Measurements from ENCODE around the gene FAAP24.
A peak's percentile ranks its signal among the peaks of the same experiment; 100 is the strongest.

Gene FAAP24, protein sequence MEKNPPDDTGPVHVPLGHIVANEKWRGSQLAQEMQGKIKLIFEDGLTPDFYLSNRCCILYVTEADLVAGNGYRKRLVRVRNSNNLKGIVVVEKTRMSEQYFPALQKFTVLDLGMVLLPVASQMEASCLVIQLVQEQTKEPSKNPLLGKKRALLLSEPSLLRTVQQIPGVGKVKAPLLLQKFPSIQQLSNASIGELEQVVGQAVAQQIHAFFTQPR

GRCh38 chr19:32971715-32972540 is at the start of gene FAAP24, which contains the start of gene CEP89:
FAAP24 (plus strand) TSS chr19:32972242; CDS start chr19:32973197, 955 bp downstream.
CEP89 (minus strand) TSS chr19:32971958; CDS start chr19:32971874, 84 bp downstream.
- peak within 1 kb of the TSS; percentile 83 for H3K27ac ChIP-seq (ENCODE audit: extremely low read depth, low read depth, low read length)
- peaks cover 14% of the 10 kb centered on the region for H3K4me1 ChIP-seq (ENCODE audit: control insufficient read depth, insufficient read depth, low read length)
- ChIA-PET POLR2A (interaction anchor here (0.6 to 2.1 kb wide), 23 partner anchors 9 to 390 kb away, joined by 3 to 14 read pairs (median 3); partner anchors contain the start of genes ANKRD27, CEBPA, GPATCH1 and NUDT19), CTCF (interaction anchor here (0.7 to 13.3 kb wide), 8 partner anchors 9 to 295 kb away, joined by 3 to 335 read pairs (median 4); no protein-coding TSS in a partner anchor)
- peaks cover 36 to 50% of the 10 kb centered on the region in 2 experiments for H3K36me3 ChIP-seq (ENCODE audit: control insufficient read depth in 2 of 2, insufficient read depth in 1 of 2, low read length in 2 of 2)
- H3K9me3 ChIP-seq (ENCODE audit: control insufficient read depth, insufficient read depth, low read depth, low read length), result no peaks in the 10 kb centered on the region
- H3K4me3 ChIP-seq (ENCODE audit: low read depth, low read length), result peak within 1 kb of the TSS; percentile 64
- TF ChIP-seq ZNF610 (tag by site-specific recombination; IDR thresholded peaks at IDR 0.05; ENCODE audit: borderline replicate concordance) (peak; percentile 54; the same call in 1 of the 2 replicates), ZNF169 (tag by site-specific recombination; IDR thresholded peaks at IDR 0.05) (no peak), SP3 (tag by site-specific recombination; IDR thresholded peaks at IDR 0.05) (peak; percentile 99), ZNF394 (tag by site-specific recombination; IDR thresholded peaks at IDR 0.05; ENCODE audit: borderline replicate concordance) (no peak; the same call in 1 of the 2 replicates), ZNF335 (tag by site-specific recombination; conservative IDR thresholded peaks at IDR 0.05) (peak; percentile 85), ZBTB21 (tag by site-specific recombination; IDR thresholded peaks at IDR 0.05) (peak; percentile 38; the same call in 1 of the 2 replicates), ZNF2 (tag by site-specific recombination; IDR thresholded peaks at IDR 0.05) (peak; percentile 95), KLF17 (tag by site-specific recombination; IDR thresholded peaks at IDR 0.05) (peak; percentile 96), ZNF112 (tag by site-specific recombination; IDR thresholded peaks at IDR 0.05) (no peak), ZNF48 (tag by site-specific recombination; IDR thresholded peaks at IDR 0.05) (no peak), ZNF660 (tag by site-specific recombination; IDR thresholded peaks at IDR 0.05) (peak; percentile 91), ZNF529 (tag by site-specific recombination; IDR thresholded peaks at IDR 0.05; ENCODE audit: insufficient replicate concordance) (no peak), ZNF791 (tag by site-specific recombination; IDR thresholded peaks at IDR 0.05) (no peak), ZNF701 (tag by site-specific recombination; IDR thresholded peaks at IDR 0.05) (no peak), KLF7 (tag by site-specific recombination; IDR thresholded peaks at IDR 0.05; ENCODE audit: borderline replicate concordance) (peak; percentile 89), ZIC2 (tag by site-specific recombination; IDR thresholded peaks at IDR 0.05) (peak; percentile 82), ZNF174 (tag by site-specific recombination; IDR thresholded peaks at IDR 0.05) (no peak)
- TF ChIP-seq, protein P1, sequence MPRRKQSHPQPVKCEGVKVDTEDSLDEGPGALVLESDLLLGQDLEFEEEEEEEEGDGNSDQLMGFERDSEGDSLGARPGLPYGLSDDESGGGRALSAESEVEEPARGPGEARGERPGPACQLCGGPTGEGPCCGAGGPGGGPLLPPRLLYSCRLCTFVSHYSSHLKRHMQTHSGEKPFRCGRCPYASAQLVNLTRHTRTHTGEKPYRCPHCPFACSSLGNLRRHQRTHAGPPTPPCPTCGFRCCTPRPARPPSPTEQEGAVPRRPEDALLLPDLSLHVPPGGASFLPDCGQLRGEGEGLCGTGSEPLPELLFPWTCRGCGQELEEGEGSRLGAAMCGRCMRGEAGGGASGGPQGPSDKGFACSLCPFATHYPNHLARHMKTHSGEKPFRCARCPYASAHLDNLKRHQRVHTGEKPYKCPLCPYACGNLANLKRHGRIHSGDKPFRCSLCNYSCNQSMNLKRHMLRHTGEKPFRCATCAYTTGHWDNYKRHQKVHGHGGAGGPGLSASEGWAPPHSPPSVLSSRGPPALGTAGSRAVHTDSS (tag by site-specific recombination; IDR thresholded peaks at IDR 0.05), result no peak
- TF ChIP-seq, protein P2, sequence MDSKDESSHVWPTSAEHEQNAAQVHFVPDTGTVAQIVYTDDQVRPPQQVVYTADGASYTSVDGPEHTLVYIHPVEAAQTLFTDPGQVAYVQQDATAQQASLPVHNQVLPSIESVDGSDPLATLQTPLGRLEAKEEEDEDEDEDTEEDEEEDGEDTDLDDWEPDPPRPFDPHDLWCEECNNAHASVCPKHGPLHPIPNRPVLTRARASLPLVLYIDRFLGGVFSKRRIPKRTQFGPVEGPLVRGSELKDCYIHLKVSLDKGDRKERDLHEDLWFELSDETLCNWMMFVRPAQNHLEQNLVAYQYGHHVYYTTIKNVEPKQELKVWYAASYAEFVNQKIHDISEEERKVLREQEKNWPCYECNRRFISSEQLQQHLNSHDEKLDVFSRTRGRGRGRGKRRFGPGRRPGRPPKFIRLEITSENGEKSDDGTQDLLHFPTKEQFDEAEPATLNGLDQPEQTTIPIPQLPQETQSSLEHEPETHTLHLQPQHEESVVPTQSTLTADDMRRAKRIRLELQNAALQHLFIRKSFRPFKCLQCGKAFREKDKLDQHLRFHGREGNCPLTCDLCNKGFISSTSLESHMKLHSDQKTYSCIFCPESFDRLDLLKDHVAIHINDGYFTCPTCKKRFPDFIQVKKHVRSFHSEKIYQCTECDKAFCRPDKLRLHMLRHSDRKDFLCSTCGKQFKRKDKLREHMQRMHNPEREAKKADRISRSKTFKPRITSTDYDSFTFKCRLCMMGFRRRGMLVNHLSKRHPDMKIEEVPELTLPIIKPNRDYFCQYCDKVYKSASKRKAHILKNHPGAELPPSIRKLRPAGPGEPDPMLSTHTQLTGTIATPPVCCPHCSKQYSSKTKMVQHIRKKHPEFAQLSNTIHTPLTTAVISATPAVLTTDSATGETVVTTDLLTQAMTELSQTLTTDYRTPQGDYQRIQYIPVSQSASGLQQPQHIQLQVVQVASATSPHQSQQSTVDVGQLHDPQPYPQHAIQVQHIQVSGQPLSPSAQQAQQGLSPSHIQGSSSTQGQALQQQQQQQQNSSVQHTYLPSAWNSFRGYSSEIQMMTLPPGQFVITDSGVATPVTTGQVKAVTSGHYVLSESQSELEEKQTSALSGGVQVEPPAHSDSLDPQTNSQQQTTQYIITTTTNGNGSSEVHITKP (tag by site-specific recombination; IDR thresholded peaks at IDR 0.05), result peak; percentile 44
- TF ChIP-seq, protein P3, sequence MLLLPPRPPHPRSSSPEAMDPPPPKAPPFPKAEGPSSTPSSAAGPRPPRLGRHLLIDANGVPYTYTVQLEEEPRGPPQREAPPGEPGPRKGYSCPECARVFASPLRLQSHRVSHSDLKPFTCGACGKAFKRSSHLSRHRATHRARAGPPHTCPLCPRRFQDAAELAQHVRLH (tag by site-specific recombination; IDR thresholded peaks at IDR 0.05), result peak; percentile 95
- TF ChIP-seq, protein P4, sequence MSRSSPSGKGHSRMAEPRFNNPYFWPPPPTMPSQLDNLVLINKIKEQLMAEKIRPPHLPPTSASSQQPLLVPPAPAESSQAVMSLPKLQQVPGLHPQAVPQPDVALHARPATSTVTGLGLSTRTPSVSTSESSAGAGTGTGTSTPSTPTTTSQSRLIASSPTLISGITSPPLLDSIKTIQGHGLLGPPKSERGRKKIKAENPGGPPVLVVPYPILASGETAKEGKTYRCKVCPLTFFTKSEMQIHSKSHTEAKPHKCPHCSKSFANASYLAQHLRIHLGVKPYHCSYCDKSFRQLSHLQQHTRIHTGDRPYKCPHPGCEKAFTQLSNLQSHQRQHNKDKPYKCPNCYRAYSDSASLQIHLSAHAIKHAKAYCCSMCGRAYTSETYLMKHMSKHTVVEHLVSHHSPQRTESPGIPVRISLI (tag by site-specific recombination; IDR thresholded peaks at IDR 0.05), result no peak
- TF ChIP-seq, protein P5, sequence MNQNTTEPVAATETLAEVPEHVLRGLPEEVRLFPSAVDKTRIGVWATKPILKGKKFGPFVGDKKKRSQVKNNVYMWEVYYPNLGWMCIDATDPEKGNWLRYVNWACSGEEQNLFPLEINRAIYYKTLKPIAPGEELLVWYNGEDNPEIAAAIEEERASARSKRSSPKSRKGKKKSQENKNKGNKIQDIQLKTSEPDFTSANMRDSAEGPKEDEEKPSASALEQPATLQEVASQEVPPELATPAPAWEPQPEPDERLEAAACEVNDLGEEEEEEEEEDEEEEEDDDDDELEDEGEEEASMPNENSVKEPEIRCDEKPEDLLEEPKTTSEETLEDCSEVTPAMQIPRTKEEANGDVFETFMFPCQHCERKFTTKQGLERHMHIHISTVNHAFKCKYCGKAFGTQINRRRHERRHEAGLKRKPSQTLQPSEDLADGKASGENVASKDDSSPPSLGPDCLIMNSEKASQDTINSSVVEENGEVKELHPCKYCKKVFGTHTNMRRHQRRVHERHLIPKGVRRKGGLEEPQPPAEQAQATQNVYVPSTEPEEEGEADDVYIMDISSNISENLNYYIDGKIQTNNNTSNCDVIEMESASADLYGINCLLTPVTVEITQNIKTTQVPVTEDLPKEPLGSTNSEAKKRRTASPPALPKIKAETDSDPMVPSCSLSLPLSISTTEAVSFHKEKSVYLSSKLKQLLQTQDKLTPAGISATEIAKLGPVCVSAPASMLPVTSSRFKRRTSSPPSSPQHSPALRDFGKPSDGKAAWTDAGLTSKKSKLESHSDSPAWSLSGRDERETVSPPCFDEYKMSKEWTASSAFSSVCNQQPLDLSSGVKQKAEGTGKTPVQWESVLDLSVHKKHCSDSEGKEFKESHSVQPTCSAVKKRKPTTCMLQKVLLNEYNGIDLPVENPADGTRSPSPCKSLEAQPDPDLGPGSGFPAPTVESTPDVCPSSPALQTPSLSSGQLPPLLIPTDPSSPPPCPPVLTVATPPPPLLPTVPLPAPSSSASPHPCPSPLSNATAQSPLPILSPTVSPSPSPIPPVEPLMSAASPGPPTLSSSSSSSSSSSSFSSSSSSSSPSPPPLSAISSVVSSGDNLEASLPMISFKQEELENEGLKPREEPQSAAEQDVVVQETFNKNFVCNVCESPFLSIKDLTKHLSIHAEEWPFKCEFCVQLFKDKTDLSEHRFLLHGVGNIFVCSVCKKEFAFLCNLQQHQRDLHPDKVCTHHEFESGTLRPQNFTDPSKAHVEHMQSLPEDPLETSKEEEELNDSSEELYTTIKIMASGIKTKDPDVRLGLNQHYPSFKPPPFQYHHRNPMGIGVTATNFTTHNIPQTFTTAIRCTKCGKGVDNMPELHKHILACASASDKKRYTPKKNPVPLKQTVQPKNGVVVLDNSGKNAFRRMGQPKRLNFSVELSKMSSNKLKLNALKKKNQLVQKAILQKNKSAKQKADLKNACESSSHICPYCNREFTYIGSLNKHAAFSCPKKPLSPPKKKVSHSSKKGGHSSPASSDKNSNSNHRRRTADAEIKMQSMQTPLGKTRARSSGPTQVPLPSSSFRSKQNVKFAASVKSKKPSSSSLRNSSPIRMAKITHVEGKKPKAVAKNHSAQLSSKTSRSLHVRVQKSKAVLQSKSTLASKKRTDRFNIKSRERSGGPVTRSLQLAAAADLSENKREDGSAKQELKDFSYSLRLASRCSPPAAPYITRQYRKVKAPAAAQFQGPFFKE (tag by site-specific recombination; IDR thresholded peaks at IDR 0.05; ENCODE audit: borderline replicate concordance), result no peak

All from HEK293 (cell line).